HuH-7 (cell line): ENCODE data around the gene APBA2.

ENCODE experiments used
- DNase-seq: peaks from one replicate; pipeline ENCODE4 v3.0.0; 2011; ENCODE audit warnings: low spot score

APBA2 gene

GRCh38 chr15:29087521-29088285 is 201.9 kb downstream of the APBA2 start:
- DNase-seq = no peak

GRCh38 chr15:29088666-29089065 is 202.9 kb downstream of the APBA2 start:
- DNase-seq = no peak

GRCh38 chr15:29089731-29090616 is 204.2 kb downstream of the APBA2 start:
- no peak for DNase-seq

GRCh38 chr15:29090617-29091466 is 205.1 kb downstream of the APBA2 start:
- peak; percentile 34 for DNase-seq

GRCh38 chr15:29091666-29092065 is 205.9 kb downstream of the APBA2 start:
- DNase-seq = no peak

- no peak for DNase-seq
Measured at GRCh38 chr15:29092376-29093064, 206.7 kb downstream of the APBA2 start.

GRCh38 chr15:29093065-29093435 is 207.3 kb downstream of the APBA2 start:
- no peak for DNase-seq

- DNase-seq = no peak
Measured at GRCh38 chr15:29093696-29094343, 208.0 kb downstream of the APBA2 start.

GRCh38 chr15:29094711-29095110 is 208.9 kb downstream of the APBA2 start:
- DNase-seq = no peak

GRCh38 chr15:29095746-29096145 is 210.0 kb downstream of the APBA2 start:
- no peak for DNase-seq

- DNase-seq = no peak
Measured at GRCh38 chr15:29097168-29097567, 211.4 kb downstream of the APBA2 start.

- DNase-seq = no peak
Measured at GRCh38 chr15:29097971-29098370, 212.2 kb downstream of the APBA2 start.

- DNase-seq = no peak
Measured at GRCh38 chr15:29098652-29099051, 212.9 kb downstream of the APBA2 start.

- DNase-seq = no peak
Measured at GRCh38 chr15:29099131-29099880, 213.5 kb downstream of the APBA2 start.

- no peak for DNase-seq
Measured at GRCh38 chr15:29100486-29101000, 214.8 kb downstream of the APBA2 start.

GRCh38 chr15:29101491-29101890 is 215.7 kb downstream of the APBA2 start:
- DNase-seq = no peak

- peak; percentile 48 for DNase-seq
Measured at GRCh38 chr15:29102173-29102794, 216.5 kb downstream of the APBA2 start.

GRCh38 chr15:29102911-29103823 is 217.4 kb downstream of the APBA2 start:
- no peak for DNase-seq
